HG03039 (cell line): Measurements from ENCODE around the gene EIF4E3.

Experiments used
- ATAC-seq: cut with Tn5 transposase; IDR thresholded peaks from one replicate; pipeline ENCODE4 v1.9.1; 2021; ENCODE audit warnings: mild to moderate bottlenecking, moderate library complexity; ENCODE audit not compliant: unreplicated experiment

The EIF4E3 gene

GRCh38 chr3:71651625-71652024 is 73.6 kb downstream of the EIF4E3 start:
- no peak for ATAC-seq

- ATAC-seq: no peak
These were observed 74.8 kb downstream of the EIF4E3 start for GRCh38 chr3:71650372-71650771.

GRCh38 chr3:71649757-71650156 is 75.4 kb downstream of the EIF4E3 start:
- no peak for ATAC-seq

DNA sequence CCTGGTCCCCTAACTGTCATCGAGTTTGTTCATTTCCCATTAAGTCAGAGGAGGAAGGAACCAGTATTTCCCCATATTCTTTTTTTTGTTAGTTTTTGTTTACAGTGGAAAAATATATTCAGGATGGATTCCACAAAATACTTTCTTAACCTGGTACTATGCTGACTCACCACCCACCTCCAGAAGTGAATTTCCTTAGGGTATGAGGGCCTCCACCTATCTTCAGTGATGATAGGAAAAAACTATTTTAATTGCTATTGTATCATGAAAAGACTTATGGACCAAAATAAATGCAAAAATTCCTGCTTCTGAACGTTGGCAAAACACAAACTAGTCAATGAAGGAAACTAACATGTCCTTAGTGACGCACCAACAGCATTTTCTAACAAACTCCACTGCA is 77.5 kb downstream of the EIF4E3 start:
- ATAC-seq: no peak

DNA sequence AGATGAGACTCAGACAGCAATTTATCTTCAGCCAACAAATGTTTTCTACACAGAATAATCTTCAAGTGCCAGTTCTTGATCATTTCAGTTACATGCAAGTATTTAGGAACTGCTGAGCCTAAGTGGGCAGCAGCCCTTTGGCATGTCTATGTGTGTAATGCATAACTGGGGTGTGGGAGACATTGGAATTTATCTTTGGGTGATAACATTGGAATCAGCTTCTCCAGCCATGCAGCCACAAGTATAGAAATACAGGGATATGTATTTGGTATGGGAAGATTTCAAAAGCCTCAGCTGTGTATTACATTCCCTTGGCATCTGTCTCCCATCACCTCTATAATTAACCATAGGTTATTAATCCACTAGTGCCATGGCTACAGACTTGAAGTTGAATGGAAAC is 78.2 kb downstream of the EIF4E3 start:
- ATAC-seq: no peak

DNA sequence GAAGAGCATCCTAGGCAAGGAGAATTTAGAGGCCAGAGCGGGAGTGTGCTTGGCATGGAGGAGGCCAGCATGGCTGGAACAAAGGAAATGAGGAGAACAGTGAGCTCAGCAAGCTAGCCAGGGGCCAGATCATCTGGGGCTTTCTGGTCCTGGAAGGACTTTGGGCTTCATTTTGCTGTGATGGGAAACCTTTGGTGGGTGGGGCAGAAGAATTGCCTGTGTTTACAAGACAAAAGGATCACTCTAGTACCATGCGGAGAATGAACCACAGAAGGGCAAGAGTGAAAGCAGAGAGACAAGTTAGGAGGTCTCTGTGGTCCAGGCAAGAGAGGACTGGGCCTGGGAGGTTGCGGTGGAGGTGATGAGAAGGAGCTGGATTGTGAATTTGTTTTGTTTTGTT is 80.1 kb downstream of the EIF4E3 start:
- ATAC-seq: no peak

DNA sequence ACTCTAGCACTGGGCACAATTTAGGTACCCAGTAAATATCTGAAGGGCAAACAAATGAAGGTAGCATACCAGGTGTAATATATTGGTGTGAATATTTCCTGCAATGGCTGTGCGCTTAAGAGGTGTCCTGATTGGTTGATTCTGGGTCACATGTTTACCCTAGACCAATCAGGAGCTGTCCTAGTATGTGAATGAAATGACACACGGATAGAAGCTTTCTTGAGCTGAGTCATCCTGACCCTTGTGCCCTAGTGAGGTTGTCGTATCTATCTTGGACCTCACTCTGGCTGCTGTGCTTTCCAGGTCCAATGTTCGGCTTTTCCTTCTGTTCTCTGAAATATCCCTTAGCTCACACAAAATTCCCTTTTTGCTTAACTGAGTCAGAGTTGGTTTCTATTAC is 83.5 kb downstream of the EIF4E3 start:
- no peak for ATAC-seq

DNA sequence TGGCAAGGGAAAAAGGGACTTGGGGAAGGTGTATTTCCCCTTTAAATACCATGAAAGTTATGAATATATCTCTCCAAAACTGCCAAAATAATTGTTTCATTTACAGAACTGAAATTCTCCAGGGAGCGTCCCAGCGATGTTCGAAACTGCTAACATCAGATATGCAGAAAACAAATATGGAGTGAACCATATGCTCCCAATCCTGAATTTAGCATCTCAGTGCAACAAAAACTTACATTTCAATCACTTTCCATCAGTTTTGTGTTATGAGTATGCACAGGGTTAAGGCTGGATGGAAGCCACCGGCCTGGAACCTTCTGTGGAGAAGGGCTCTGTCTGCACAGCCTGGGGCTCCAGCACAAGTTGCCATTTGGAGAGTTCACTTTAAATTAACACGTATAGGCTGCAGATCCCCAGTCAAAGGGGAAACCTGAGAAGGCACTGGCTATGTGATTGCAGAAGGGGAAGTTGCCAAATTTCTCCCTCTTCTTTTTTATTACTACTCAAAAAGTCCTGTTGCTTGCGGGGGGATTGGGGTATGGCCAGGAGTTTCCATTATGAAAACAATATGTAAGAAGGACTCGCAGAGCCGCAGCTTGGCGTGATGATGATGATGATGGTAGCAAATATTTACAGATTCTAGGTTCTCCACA is 84.7 kb downstream of the EIF4E3 start:
- no peak for ATAC-seq

DNA sequence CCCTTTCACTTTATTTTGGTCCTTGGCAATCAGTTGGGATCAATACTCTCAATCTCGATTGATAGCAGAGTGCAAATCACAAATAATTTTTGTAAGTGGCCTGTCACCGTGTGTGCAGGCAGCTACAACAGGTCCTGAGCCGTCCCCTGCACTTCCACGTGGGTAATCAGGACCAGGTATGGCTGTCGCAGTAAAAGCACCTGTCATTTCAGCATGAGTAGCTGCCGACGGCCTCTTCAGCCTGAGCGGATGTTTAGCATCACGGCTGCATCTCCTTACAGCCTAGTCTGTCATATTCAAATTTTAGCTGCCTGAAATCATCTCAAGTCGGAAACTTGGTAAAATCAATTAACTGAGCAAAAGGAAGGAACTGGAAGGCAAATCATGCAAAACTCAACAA is 88.7 kb downstream of the EIF4E3 start:
- no peak for ATAC-seq

- no peak for ATAC-seq
These were observed 89.2 kb downstream of the EIF4E3 start for GRCh38 chr3:71636001-71636400.

- no peak for ATAC-seq
These were observed 90.5 kb downstream of the EIF4E3 start for GRCh38 chr3:71634671-71635070.

DNA sequence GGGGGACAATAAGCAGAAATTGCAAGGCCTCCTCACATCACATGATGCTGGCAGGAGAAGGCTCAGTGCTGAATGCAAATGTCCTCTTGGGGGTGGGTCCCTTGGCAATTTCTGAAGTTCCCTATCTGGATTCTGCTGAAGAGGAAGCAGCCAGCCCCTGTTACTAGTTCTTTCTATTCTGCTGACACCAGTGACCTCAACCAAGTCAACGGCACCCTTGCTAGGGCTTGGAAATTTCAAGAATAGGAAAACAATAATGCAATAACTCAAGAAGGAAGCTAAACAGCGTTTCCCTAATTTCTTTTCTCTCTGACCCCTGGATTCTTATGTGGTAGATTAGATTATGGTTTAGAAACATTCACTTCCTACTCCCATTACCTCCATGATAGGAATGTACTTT is 95.5 kb downstream of the EIF4E3 start:
- ATAC-seq: no peak

DNA sequence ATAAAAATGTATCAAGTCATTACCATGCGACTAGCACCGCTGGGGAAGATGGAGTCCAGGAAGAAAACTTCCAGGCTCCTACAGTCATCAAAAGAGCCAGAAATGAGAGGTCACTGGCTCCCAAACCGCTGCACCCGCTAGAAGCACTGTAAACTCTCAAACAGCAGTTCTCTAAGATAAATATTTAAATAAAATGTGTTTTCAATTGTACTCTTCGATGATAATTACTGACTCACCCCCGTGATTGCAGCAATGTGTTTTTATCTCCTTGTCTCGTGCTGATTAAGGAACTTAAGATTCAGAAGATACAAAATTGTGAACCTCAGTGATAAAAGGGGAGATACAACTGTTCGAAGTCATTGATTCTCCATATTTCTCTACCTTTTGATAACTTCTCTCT is 95.9 kb downstream of the EIF4E3 start:
- no peak for ATAC-seq

DNA sequence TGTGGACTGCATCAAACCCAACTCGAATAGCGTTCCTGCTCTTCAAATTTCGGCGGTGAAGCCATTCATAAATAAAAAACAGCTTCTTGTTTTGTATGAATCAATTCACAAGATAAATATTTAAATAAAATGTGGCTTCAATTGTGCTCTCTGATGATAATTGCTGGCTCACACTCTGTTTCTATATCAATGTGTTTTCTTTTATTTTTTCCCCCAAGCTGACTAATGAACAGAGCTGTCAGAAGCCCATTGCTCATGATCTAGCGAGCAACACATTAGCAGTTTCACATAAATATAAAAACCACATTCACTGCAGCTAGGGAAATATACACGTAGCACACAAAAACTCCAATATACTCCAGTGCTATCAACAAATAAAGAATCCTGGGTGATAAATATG is 96.7 kb downstream of the EIF4E3 start:
- no peak for ATAC-seq

- no peak for ATAC-seq
These were observed 99.5 kb downstream of the EIF4E3 start for GRCh38 chr3:71625676-71626075.
